ENCODE measurements around the gene LRP1. TPM values are rescaled to one million over a fixed set of nuclear protein-coding genes. Genes with fewer than 3 reads are reported as not detected.

Gene LRP1
- total RNA-seq, 1 experiment from 2014 or later = 9.0 TPM

DNA sequence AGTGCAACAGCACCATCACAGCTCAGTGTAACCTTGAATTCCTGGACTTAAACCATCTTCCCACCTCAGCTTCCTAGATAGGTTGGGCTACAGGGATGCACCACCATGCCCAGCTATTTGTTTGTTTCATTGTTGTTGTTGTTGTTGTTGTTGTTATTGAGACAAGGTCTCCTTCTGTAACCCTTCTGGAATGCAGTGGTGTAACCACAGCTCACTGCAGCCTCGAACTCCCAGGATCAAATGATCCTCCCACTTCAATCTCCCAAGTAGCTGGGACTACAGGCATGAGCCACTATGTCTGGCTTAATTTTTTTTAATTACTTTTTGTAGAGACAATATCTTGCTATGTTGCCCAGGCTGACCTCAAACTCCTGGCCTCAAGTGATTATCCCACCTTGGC is 48.5 kb upstream of the LRP1 start:
- peak overlapping the region; percentile 90 for H3K27ac ChIP-seq (ENCODE audit: low read length)

DNA sequence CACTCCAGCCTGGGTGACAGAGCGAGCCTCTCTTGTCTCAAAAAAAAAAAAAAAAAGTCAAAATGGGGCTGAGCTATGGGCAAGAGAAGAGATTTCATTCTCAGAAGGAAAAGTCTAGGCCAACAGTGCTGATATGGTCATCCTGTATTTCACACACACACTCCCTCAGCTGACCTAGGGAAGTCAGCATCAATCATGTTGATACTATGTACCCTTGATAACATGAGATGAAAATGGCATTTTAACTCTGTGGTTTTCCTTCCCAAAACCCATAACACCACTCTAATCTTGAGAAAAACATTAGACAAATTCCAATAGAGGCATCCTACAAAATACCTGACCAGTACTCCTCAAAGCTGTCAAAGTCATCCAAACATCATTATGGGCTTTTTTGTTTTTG is 47.4 kb upstream of the LRP1 start:
- no peak overlapping the region for H3K4me3 ChIP-seq (ENCODE audit: low read depth in 2 of 2, low read length in 2 of 2)
- H3K27ac ChIP-seq (ENCODE audit: low read length) = no peak overlapping the region
- no peak for ATAC-seq
- no peaks in the 10 kb centered on the region for H3K36me3 ChIP-seq (ENCODE audit: control insufficient read depth, insufficient read depth, low read length)
- CTCF ChIA-PET = interaction anchor here (0.7 kb wide), 1 partner anchor 18 kb away, joined by 4 read pairs; no protein-coding TSS in a partner anchor
- POLR2A ChIA-PET = no interaction called here
- DNase-seq (ENCODE audit: low read depth, low spot score) = no peak
- H3K27me3 ChIP-seq (ENCODE audit: control insufficient read depth, insufficient read depth, low read length) = no peaks in the 10 kb centered on the region
- in situ Hi-C loops (cut with HindIII; ENCODE audit: low pct_unique_long_range_greater_than_20kb, low sequenced_read_pairs) (no loop called here), intact Hi-C loops (cut with micrococcal nuclease; ENCODE audit: unreplicated experiment) (no loop called here)
- TF ChIP-seq, protein P1, sequence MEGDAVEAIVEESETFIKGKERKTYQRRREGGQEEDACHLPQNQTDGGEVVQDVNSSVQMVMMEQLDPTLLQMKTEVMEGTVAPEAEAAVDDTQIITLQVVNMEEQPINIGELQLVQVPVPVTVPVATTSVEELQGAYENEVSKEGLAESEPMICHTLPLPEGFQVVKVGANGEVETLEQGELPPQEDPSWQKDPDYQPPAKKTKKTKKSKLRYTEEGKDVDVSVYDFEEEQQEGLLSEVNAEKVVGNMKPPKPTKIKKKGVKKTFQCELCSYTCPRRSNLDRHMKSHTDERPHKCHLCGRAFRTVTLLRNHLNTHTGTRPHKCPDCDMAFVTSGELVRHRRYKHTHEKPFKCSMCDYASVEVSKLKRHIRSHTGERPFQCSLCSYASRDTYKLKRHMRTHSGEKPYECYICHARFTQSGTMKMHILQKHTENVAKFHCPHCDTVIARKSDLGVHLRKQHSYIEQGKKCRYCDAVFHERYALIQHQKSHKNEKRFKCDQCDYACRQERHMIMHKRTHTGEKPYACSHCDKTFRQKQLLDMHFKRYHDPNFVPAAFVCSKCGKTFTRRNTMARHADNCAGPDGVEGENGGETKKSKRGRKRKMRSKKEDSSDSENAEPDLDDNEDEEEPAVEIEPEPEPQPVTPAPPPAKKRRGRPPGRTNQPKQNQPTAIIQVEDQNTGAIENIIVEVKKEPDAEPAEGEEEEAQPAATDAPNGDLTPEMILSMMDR (IDR thresholded peaks at IDR 0.05) = no peak
- TF ChIP-seq POLR2AphosphoS5 (IDR thresholded peaks at IDR 0.05; ENCODE audit: low read depth, low read length) (no peak), SIN3A (IDR thresholded peaks at IDR 0.05; ENCODE audit: borderline replicate concordance, insufficient read depth, low read depth, low read length) (no peak), TCF7L2 (IDR thresholded peaks at IDR 0.05; ENCODE audit: low read depth, low read length) (no peak)
- TF ChIP-seq, protein P2, sequence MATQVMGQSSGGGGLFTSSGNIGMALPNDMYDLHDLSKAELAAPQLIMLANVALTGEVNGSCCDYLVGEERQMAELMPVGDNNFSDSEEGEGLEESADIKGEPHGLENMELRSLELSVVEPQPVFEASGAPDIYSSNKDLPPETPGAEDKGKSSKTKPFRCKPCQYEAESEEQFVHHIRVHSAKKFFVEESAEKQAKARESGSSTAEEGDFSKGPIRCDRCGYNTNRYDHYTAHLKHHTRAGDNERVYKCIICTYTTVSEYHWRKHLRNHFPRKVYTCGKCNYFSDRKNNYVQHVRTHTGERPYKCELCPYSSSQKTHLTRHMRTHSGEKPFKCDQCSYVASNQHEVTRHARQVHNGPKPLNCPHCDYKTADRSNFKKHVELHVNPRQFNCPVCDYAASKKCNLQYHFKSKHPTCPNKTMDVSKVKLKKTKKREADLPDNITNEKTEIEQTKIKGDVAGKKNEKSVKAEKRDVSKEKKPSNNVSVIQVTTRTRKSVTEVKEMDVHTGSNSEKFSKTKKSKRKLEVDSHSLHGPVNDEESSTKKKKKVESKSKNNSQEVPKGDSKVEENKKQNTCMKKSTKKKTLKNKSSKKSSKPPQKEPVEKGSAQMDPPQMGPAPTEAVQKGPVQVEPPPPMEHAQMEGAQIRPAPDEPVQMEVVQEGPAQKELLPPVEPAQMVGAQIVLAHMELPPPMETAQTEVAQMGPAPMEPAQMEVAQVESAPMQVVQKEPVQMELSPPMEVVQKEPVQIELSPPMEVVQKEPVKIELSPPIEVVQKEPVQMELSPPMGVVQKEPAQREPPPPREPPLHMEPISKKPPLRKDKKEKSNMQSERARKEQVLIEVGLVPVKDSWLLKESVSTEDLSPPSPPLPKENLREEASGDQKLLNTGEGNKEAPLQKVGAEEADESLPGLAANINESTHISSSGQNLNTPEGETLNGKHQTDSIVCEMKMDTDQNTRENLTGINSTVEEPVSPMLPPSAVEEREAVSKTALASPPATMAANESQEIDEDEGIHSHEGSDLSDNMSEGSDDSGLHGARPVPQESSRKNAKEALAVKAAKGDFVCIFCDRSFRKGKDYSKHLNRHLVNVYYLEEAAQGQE (IDR thresholded peaks at IDR 0.05; ENCODE audit: insufficient read depth in 1 of 2, low read depth in 2 of 2, low read length in 1 of 2) = no peak
- 0 out of 2 replicates have a peak, but pooled peaks cover under 1% of the 10 kb centered on the region for H3K4me1 ChIP-seq (ENCODE audit: control insufficient read depth, insufficient read depth, low read length)
- no peaks in the 10 kb centered on the region for H3K9me3 ChIP-seq (ENCODE audit: control insufficient read depth, insufficient read depth, low read depth, low read length)
- no TSS peak for BruUV-seq (replicated peaks)

More for the DNA sequence above, 48.5 kb upstream of the LRP1 start:
- TF ChIP-seq, protein P1 (IDR thresholded peaks at IDR 0.05) = no peak
- TF ChIP-seq, protein P2 (IDR thresholded peaks at IDR 0.05; ENCODE audit: insufficient read depth in 1 of 2, low read depth in 2 of 2, low read length in 1 of 2) = no peak
- TF ChIP-seq SIN3A (IDR thresholded peaks at IDR 0.05; ENCODE audit: borderline replicate concordance, insufficient read depth, low read depth, low read length) (no peak), TCF7L2 (IDR thresholded peaks at IDR 0.05; ENCODE audit: low read depth, low read length) (no peak)
- DNase-seq (ENCODE audit: low read depth, low spot score) (no peak), ATAC-seq (no peak)
- Histone ChIP-seq H3K27me3 (ENCODE audit: control insufficient read depth, insufficient read depth, low read length) (no peaks in the 10 kb centered on the region), H3K4me3 (ENCODE audit: low read depth in 2 of 2, low read length in 2 of 2) (no peak overlapping the region), H3K9me3 (ENCODE audit: control insufficient read depth, insufficient read depth, low read depth, low read length) (no peaks in the 10 kb centered on the region), H3K36me3 (ENCODE audit: control insufficient read depth, insufficient read depth, low read length) (no peaks in the 10 kb centered on the region), H3K4me1 (ENCODE audit: control insufficient read depth, insufficient read depth, low read length) (no peaks in the 10 kb centered on the region)
- ChIA-PET CTCF (interaction anchor here (0.6 to 2.4 kb wide), 4 partner anchors 10 to 53 kb away, joined by 3 to 12 read pairs (median 4); partner anchors contain the start of gene STAT6), POLR2A (interaction anchor here (1.4 kb wide), 1 partner anchor 31 kb away, joined by 6 read pairs; the partner anchor contains the start of gene STAT6)
- intact Hi-C loops (cut with micrococcal nuclease; ENCODE audit: unreplicated experiment) = no loop called here
- in situ Hi-C loops (cut with HindIII; ENCODE audit: low pct_unique_long_range_greater_than_20kb, low sequenced_read_pairs) = no loop called here
- BruUV-seq (replicated peaks) = no TSS peak
